A673 (cell line): ENCODE results near the gene REV3L. TPM values are rescaled to one million over a fixed set of nuclear protein-coding genes. Genes with fewer than 3 reads are reported as not detected.

Experiments
- BruUV-seq: library from RNA; stranded (reverse); fragments of 400-500 nt; replicated peaks from 2 replicates; lab custom pipeline; 2021; lab: Mats Ljungman, UMichigan
- CTCF ChIA-PET: fragments of 300-600 bp; sonication (Branson Sonifier 250); formaldehyde crosslinking; loops from one replicate; lab custom pipeline; 2022; ENCODE audit warnings: antibody characterized with exemption; lab: Charles Lee
- POLR2A ChIA-PET: fragments of 300-600 bp; sonication (Branson Sonifier 250); formaldehyde crosslinking; loops from one replicate; lab custom pipeline; 2022; ENCODE audit warnings: antibody characterized with exemption; ENCODE audit not compliant: low non-redundant PET; lab: Charles Lee
- DNase-seq: peaks from one replicate; pipeline ENCODE4 v3.0.0-alpha.2; 2015; ENCODE audit warnings: low spot score
- H3K27ac ChIP-seq: fragments of 200-600 bp; sonication (generic); 2 replicates; pipeline ENCODE4 v1.5.1; 2016; ENCODE audit warnings: mixed run types, low read depth, mild to moderate bottlenecking, mixed read lengths, antibody characterized with exemption, low read length; ENCODE audit not compliant: poor library complexity, severe bottlenecking
- H3K27me3 ChIP-seq: fragments of 200-600 bp; sonication (generic); replicated peaks from 2 replicates; pipeline ENCODE4 v1.6.1; 2017; ENCODE audit warnings: mixed run types, low read depth, mild to moderate bottlenecking, mixed read lengths, antibody characterized with exemption, low read length; ENCODE audit not compliant: insufficient read depth, poor library complexity
- H3K36me3 ChIP-seq: fragments of 200-600 bp; sonication (generic); 2 replicates; pipeline ENCODE4 v1.6.1; 2016; ENCODE audit warnings: mixed run types, mild to moderate bottlenecking, mixed read lengths, antibody characterized with exemption, low read length; ENCODE audit not compliant: insufficient read depth, poor library complexity, severe bottlenecking
- H3K4me1 ChIP-seq: fragments of 200-600 bp; sonication (generic); 2 replicates; pipeline ENCODE4 v1.6.1; 2017; ENCODE audit warnings: mixed run types, mild to moderate bottlenecking, mixed read lengths, antibody characterized with exemption, low read length; ENCODE audit not compliant: insufficient read depth, poor library complexity, severe bottlenecking
- H3K4me3 ChIP-seq: fragments of 200-600 bp; sonication (generic); 2 replicates; pipeline ENCODE4 v1.5.1; 2016; ENCODE audit warnings: low read depth, mixed run types, mild to moderate bottlenecking, mixed read lengths, low read length; ENCODE audit not compliant: poor library complexity, severe bottlenecking
- H3K9me3 ChIP-seq: fragments of 200-600 bp; sonication (generic); 2 replicates; pipeline ENCODE4 v1.6.1; 2016; ENCODE audit warnings: mixed run types, low read depth, mild to moderate bottlenecking, mixed read lengths, antibody characterized with exemption, low read length; ENCODE audit not compliant: poor library complexity, severe bottlenecking
- EZH2 ChIP-seq: fragments of 200-600 bp; sonication (generic); IDR thresholded peaks from 2 replicates; pipeline ENCODE4 v1.6.1; 2017; ENCODE audit warnings: borderline replicate concordance, low read depth, mild to moderate bottlenecking, mixed read lengths, antibody characterized with exemption, low read length; ENCODE audit not compliant: poor library complexity, severe bottlenecking
- intact Hi-C: fragments of 100-400 bp; cut with micrococcal nuclease; formaldehyde crosslinking; loops from one replicate; pipeline ENCODE4 v1.10.0; 2022; ENCODE audit not compliant: unreplicated experiment
- total RNA-seq: library from RNA; stranded (reverse); gene quantifications from 2 replicates; pipeline ENCODE4 v1.2.3, GENCODE V29; 2021
- TF ChIP-seq, protein P1 (sequence below): fragments of 300-800, 200-600 bp; sonication (generic); conservative IDR thresholded peaks from 2 replicates; pipeline ENCODE4 v1.5.1; 2017; ENCODE audit warnings: low read depth, mild to moderate bottlenecking, antibody characterized with exemption, low read length, moderate library complexity, mixed read lengths

REV3L gene
- total RNA-seq, 1 experiment from 2014 or later: 24.0 TPM

DNA sequence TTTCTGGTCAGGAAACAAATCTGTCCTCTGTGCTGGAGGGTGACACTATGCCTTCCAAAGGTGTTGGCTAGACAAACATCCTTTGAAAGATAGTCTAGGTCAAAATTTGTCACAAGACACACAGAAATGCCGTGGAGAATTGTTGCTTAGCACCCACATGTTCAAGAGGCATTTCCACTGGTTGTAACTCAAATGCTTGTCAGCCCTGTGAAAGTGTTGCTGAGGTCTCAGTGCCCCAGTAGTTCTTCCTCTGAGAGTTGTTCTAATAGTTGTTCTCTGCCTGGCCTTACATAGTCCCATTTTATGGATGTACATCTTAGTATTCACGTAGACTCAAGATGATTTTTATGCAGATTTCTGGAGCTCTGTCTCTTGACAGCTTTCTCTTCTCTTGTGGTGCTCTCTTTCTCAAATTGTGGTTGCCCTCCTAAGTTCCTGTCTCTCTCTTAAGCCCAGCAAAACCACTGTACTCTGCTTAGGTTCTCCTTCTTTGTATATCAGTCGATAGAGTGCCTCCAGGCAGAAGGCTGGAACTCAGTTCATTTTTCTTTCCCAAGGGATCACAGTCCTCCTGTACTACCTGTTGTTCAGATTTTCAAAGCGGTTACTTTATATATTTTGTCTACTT, 39.5 kb upstream of the REV3L start:
- no TSS peak for BruUV-seq
- Histone ChIP-seq H3K36me3 (no peaks in the 10 kb centered on the region), H3K4me3 (no peak overlapping the region), H3K27me3 (no peaks in the 10 kb centered on the region), H3K27ac (no peak overlapping the region), H3K9me3 (peaks cover 5% of the 10 kb centered on the region), H3K4me1 (peaks cover 42% of the 10 kb centered on the region)
- no peak for TF ChIP-seq EZH2
- TF ChIP-seq, protein P1, sequence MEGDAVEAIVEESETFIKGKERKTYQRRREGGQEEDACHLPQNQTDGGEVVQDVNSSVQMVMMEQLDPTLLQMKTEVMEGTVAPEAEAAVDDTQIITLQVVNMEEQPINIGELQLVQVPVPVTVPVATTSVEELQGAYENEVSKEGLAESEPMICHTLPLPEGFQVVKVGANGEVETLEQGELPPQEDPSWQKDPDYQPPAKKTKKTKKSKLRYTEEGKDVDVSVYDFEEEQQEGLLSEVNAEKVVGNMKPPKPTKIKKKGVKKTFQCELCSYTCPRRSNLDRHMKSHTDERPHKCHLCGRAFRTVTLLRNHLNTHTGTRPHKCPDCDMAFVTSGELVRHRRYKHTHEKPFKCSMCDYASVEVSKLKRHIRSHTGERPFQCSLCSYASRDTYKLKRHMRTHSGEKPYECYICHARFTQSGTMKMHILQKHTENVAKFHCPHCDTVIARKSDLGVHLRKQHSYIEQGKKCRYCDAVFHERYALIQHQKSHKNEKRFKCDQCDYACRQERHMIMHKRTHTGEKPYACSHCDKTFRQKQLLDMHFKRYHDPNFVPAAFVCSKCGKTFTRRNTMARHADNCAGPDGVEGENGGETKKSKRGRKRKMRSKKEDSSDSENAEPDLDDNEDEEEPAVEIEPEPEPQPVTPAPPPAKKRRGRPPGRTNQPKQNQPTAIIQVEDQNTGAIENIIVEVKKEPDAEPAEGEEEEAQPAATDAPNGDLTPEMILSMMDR: no peak
- no peak for DNase-seq
- CTCF ChIA-PET: no interaction called here
- POLR2A ChIA-PET: interaction anchor here (0.6 kb wide), 1 partner anchor 16 kb away, joined by 3 read pairs; no protein-coding TSS in a partner anchor
- intact Hi-C loops: no loop called here

DNA sequence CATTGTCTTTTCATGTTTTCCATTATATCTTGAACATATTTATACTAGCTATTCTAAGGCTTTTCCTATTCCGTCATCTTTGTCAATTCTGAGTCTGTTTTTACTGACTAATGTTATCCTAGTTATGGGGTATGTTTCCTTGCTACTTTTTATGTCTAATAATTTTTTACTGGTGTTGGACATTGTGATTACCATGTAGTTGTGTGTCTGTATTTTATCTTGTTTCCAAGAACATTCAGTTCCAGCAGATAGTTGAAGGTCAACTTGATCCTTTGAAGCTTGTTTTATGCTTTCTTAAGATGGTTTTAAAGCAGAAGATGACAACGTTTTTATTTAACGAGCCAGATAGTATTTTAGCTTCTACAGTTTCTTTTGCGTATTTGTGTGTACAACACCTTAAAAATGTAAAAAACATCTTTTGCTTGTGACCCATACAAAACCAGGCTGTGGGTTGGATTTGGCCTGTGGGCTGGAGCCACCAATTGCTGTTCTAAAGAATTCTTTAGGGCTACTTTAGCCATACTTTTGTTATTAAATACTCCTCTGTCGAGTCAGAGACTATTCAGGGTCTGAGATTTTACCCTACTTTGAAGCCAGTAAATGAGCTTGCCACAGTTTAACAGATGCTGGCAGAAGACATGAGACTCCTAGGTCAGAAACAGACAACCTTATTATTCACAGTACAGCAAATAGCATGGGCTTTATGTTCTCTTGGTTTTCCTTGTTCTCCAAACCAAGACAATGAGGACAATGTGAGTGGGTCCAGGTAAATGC, 38.7 kb upstream of the REV3L start:
- no peak for DNase-seq
- POLR2A ChIA-PET: interaction anchor here (0.6 kb wide), 1 partner anchor 15 kb away, joined by 3 read pairs; no protein-coding TSS in a partner anchor
- H3K9me3 ChIP-seq: peaks cover 5% of the 10 kb centered on the region
- H3K27me3 ChIP-seq: no peaks in the 10 kb centered on the region
- no peaks in the 10 kb centered on the region for H3K36me3 ChIP-seq
- H3K27ac ChIP-seq: no peak overlapping the region
- BruUV-seq: no TSS peak
- intact Hi-C loops: no loop called here
- CTCF ChIA-PET: no interaction called here
- H3K4me1 ChIP-seq: peaks cover 46% of the 10 kb centered on the region
- H3K4me3 ChIP-seq: no peak overlapping the region
- TF ChIP-seq, protein P1: no peak
- TF ChIP-seq EZH2: no peak

DNA sequence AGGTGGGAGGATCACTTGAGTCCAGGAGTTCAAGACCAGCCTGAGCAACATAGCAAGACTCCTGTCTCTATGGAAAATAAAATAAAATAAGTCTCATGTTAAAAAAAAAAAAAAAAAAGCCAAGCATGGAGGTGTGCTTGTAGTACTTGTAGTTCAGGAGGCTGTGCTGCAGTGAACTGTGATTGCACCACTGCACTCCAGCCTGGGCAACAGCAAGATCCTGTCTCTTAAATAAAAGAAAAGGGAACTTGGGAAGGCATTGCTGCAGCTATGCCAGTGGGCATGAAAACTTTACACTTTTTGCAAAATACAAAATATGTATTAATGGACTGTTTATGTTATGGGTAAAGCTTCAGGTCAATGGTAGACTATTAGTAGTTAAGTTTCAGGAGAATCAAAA, 37.5 kb upstream of the REV3L start:
- no peak for DNase-seq
- peaks cover 5% of the 10 kb centered on the region for H3K9me3 ChIP-seq
- H3K36me3 ChIP-seq: no peaks in the 10 kb centered on the region
- CTCF ChIA-PET: no interaction called here
- intact Hi-C loops: no loop called here
- peaks cover 38% of the 10 kb centered on the region for H3K4me1 ChIP-seq
- TF ChIP-seq, protein P1: no peak
- TF ChIP-seq EZH2: no peak
- POLR2A ChIA-PET: no interaction called here
- no peak overlapping the region for H3K27ac ChIP-seq
- H3K27me3 ChIP-seq: no peaks in the 10 kb centered on the region
- no TSS peak for BruUV-seq
- H3K4me3 ChIP-seq: no peak overlapping the region
